ENCODE results near the gene CAPN7.
"Not testable (repeated sequence)": the region's sequence is repeated elsewhere in the genome, so short reads cannot be mapped to it uniquely, and the experiment has no call there.

The CAPN7 gene

DNA sequence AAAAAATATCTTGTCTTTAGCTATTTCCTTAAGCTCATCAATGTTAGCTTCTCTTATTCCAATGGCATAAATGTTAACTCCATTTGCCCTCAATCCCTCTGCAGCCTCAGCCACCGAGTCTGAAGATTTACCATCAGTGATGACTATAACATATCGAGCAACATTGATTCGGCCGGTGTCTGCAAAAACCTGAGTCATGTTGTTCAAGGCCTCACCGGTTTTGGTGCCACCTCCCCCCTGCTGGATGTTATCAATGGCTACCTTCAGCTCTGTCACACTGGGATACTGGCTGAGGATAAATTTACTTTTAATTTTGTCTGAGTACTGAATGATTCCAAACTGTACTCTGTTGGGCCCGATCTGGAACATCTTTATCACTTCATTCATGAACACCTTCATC is 41.0 kb upstream of the CAPN7 start:
- H3K79me2 ChIP-seq (ENCODE audit: insufficient read depth, low read length), result no peaks in the 10 kb centered on the region

DNA sequence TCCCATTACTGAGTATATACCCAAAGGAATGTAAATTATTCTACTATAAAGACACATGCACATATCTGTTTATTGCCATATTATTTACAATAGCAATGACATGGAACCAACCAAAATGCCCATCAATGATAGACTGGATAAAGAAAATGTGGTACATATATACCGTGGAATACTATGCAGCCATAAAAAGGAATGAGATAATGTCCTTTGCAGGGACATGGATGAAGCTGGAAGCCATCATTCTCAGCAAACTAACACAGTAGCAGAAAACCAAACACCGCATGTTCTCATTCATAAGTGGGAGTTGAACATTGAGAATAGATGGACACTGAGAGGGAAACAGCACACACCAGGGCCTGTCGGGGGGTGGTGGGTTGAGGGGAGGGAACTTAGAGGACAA is 39.7 kb upstream of the CAPN7 start:
- H3K4me1 ChIP-seq (ENCODE audit: insufficient read depth, low read length); H3K36me3 ChIP-seq (ENCODE audit: insufficient read depth, low read length); H3K27ac ChIP-seq (ENCODE audit: low read length); H3K9me3 ChIP-seq (ENCODE audit: insufficient read depth, low read length, severe bottlenecking); DNase-seq; H4K20me1 ChIP-seq (ENCODE audit: insufficient read depth, low read length); H3K4me2 ChIP-seq (ENCODE audit: insufficient read depth, low read length); H3K9ac ChIP-seq (ENCODE audit: low read depth, low read length); H3K79me2 ChIP-seq (ENCODE audit: insufficient read depth, low read length); ATAC-seq (ENCODE audit: insufficient read depth, low read depth); H3K27me3 ChIP-seq (ENCODE audit: insufficient read depth, low read length, poor library complexity); H3K4me3 ChIP-seq (ENCODE audit: low read depth in 1 of 2, low read length in 2 of 2); H2AFZ ChIP-seq (ENCODE audit: low read depth, low read length): not testable (repeated sequence)

More for the DNA sequence above, 41.0 kb upstream of the CAPN7 start:
- Histone ChIP-seq H3K4me1 (ENCODE audit: insufficient read depth, low read length) (no peaks in the 10 kb centered on the region), H3K4me2 (ENCODE audit: insufficient read depth, low read length) (no peak overlapping the region), H4K20me1 (ENCODE audit: insufficient read depth, low read length) (no peaks in the 10 kb centered on the region), H2AFZ (ENCODE audit: low read depth, low read length) (no peak overlapping the region), H3K9me3 (ENCODE audit: insufficient read depth, low read length, severe bottlenecking) (no peaks in the 10 kb centered on the region), H3K9ac (ENCODE audit: low read depth, low read length) (no peak overlapping the region), H3K27me3 (ENCODE audit: insufficient read depth, low read length, poor library complexity) (peaks cover 3% of the 10 kb centered on the region), H3K27ac (ENCODE audit: low read length) (no peak overlapping the region), H3K36me3 (ENCODE audit: insufficient read depth, low read length) (no peaks in the 10 kb centered on the region), H3K4me3 (ENCODE audit: low read depth in 1 of 2, low read length in 2 of 2) (no peak overlapping the region)
- DNase-seq (no peak), ATAC-seq (ENCODE audit: insufficient read depth, low read depth) (no peak)
- TF ChIP-seq CTCF (IDR thresholded peaks at IDR 0.05; ENCODE audit: borderline replicate concordance, extremely low read depth, low read length, poor library complexity, severe bottlenecking) (no peak), EZH2 (IDR thresholded peaks at IDR 0.05; ENCODE audit: borderline replicate concordance, low read depth, low read length, severe bottlenecking) (no peak)

- H3K27ac ChIP-seq (ENCODE audit: low read length), result no peak overlapping the region
- no peaks in the 10 kb centered on the region for H3K36me3 ChIP-seq (ENCODE audit: insufficient read depth, low read length)
- H3K4me1 ChIP-seq (ENCODE audit: insufficient read depth, low read length), result no peaks in the 10 kb centered on the region
- ATAC-seq (ENCODE audit: insufficient read depth, low read depth), result no peak
- TF ChIP-seq EZH2 (IDR thresholded peaks at IDR 0.05; ENCODE audit: borderline replicate concordance, low read depth, low read length, severe bottlenecking) (no peak), CTCF (IDR thresholded peaks at IDR 0.05; ENCODE audit: borderline replicate concordance, extremely low read depth, low read length, poor library complexity, severe bottlenecking) (no peak)
- no peak overlapping the region for H3K4me3 ChIP-seq (ENCODE audit: low read depth in 1 of 2, low read length in 2 of 2)
- no peak overlapping the region for H2AFZ ChIP-seq (ENCODE audit: low read depth, low read length)
- no peaks in the 10 kb centered on the region for H4K20me1 ChIP-seq (ENCODE audit: insufficient read depth, low read length)
- H3K79me2 ChIP-seq (ENCODE audit: insufficient read depth, low read length), result no peaks in the 10 kb centered on the region
- H3K9ac ChIP-seq (ENCODE audit: low read depth, low read length), result no peak overlapping the region
- H3K4me2 ChIP-seq (ENCODE audit: insufficient read depth, low read length), result no peak overlapping the region
- DNase-seq, result no peak
- no peaks in the 10 kb centered on the region for H3K9me3 ChIP-seq (ENCODE audit: insufficient read depth, low read length, severe bottlenecking)
- peaks cover 18% of the 10 kb centered on the region for H3K27me3 ChIP-seq (ENCODE audit: insufficient read depth, low read length, poor library complexity)
These were observed 35.0 kb upstream of the CAPN7 start for GRCh38 chr3:15171096-15171495.

DNA sequence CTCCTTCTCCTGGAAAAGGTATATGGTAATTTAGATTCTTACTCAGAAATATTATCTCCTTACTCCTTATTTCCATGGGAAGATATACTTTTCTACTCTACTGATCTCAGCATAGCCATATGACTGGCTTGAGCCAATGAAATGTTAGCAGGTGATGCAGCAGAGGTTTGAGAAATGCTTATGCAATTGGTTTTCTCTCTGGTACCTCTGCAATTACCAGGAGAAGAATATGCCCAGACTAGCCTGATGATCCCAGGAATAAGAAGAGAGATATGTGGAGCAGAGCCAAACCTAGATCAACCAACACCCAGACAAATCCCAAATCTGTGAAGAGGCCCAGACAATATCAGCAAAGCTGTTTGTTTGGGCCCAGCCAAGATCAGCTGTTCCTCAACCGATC is 33.2 kb upstream of the CAPN7 start:
- Histone ChIP-seq H3K4me2 (ENCODE audit: insufficient read depth, low read length) (no peak overlapping the region), H4K20me1 (ENCODE audit: insufficient read depth, low read length) (no peaks in the 10 kb centered on the region), H3K9me3 (ENCODE audit: insufficient read depth, low read length, severe bottlenecking) (no peaks in the 10 kb centered on the region), H2AFZ (ENCODE audit: low read depth, low read length) (no peak overlapping the region), H3K79me2 (ENCODE audit: insufficient read depth, low read length) (no peaks in the 10 kb centered on the region), H3K27ac (ENCODE audit: low read length) (no peak overlapping the region), H3K9ac (ENCODE audit: low read depth, low read length) (no peak overlapping the region), H3K4me3 (ENCODE audit: low read depth in 1 of 2, low read length in 2 of 2) (no peak overlapping the region), H3K4me1 (ENCODE audit: insufficient read depth, low read length) (no peaks in the 10 kb centered on the region), H3K36me3 (ENCODE audit: insufficient read depth, low read length) (no peaks in the 10 kb centered on the region), H3K27me3 (ENCODE audit: insufficient read depth, low read length, poor library complexity) (peaks cover 20% of the 10 kb centered on the region)
- ATAC-seq (ENCODE audit: insufficient read depth, low read depth) (no peak), DNase-seq (no peak)
- TF ChIP-seq EZH2 (IDR thresholded peaks at IDR 0.05; ENCODE audit: borderline replicate concordance, low read depth, low read length, severe bottlenecking) (no peak), CTCF (IDR thresholded peaks at IDR 0.05; ENCODE audit: borderline replicate concordance, extremely low read depth, low read length, poor library complexity, severe bottlenecking) (no peak)

All from DND-41 (cell line).